Measurements from ENCODE around the gene TTI1.

- TF ChIP-seq POLR2A (IDR thresholded peaks at IDR 0.05) = no peak
- TF ChIP-seq POLR2AphosphoS5 (IDR thresholded peaks at IDR 0.05) = no peak
- no peak for TF ChIP-seq EP300 (IDR thresholded peaks at IDR 0.05)
Measured at GRCh38 chr20:37970856-37971245, 62.4 kb downstream of the TTI1 start.

Data from gastroesophageal sphincter (tissue), 2 donors.